Ishikawa (cell line): ENCODE measurements around the gene MYL5.

Experiments used
- CEBPB ChIP-seq: IDR thresholded peaks from 2 replicates; pipeline ENCODE4 v1.6.1; 2012
- CREB1 ChIP-seq: IDR thresholded peaks from 2 replicates; pipeline ENCODE4 v1.6.1; 2012; ENCODE audit warnings: low read depth
- EGR1 ChIP-seq: IDR thresholded peaks from 2 replicates; pipeline ENCODE4 v1.6.1; 2012
- EP300 ChIP-seq: IDR thresholded peaks from 2 replicates; pipeline ENCODE4 v1.6.1; 2012; ENCODE audit warnings: borderline replicate concordance
- FOXM1 ChIP-seq: IDR thresholded peaks from 2 replicates; pipeline ENCODE4 v1.6.1; 2012; ENCODE audit warnings: low read depth, borderline replicate concordance
- MAX ChIP-seq: IDR thresholded peaks from 2 replicates; pipeline ENCODE4 v1.6.1; 2012
- NFIC ChIP-seq: IDR thresholded peaks from 2 replicates; pipeline ENCODE4 v1.6.1; 2012
- RAD21 ChIP-seq: IDR thresholded peaks from 2 replicates; pipeline ENCODE4 v1.6.1; 2012; ENCODE audit warnings: low read depth
- TAF1 ChIP-seq: IDR thresholded peaks from 2 replicates; pipeline ENCODE4 v1.6.1; 2012; ENCODE audit warnings: low read depth, mild to moderate bottlenecking
- TCF12 ChIP-seq: IDR thresholded peaks from 2 replicates; pipeline ENCODE4 v1.6.1; 2012; ENCODE audit warnings: low read depth
- YY1 ChIP-seq: IDR thresholded peaks from 2 replicates; pipeline ENCODE4 v1.6.1; 2012; ENCODE audit warnings: low read depth
- TF ChIP-seq, protein P1 (sequence below): IDR thresholded peaks from 2 replicates; pipeline ENCODE4 v1.6.1; 2012; ENCODE audit warnings: low read depth, mild to moderate bottlenecking
- TF ChIP-seq, protein P2 (sequence below): IDR thresholded peaks from 2 replicates; pipeline ENCODE4 v1.6.1; 2012

DNA sequence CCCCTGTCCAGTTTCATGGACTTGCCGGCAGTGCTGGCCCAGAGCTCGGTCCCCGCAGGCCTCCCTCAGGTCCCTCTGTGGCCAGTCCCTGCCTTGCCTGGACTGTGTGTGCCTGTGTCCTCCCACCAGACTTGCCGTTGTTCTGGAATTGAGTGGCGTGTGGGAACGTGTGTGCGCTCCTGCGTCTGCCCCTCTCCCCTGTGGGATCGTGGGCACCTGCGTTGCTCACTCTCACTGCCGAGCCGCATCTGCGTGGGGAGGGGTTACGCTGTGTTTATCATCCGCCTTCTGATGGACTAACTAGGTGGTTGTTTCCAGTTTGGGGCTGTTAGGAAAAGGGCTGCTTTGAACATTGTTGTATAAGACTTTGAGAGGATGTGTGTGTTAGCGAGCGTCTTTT lies 52.5 kb downstream of the MYL5 start:
- TF ChIP-seq, protein P1, sequence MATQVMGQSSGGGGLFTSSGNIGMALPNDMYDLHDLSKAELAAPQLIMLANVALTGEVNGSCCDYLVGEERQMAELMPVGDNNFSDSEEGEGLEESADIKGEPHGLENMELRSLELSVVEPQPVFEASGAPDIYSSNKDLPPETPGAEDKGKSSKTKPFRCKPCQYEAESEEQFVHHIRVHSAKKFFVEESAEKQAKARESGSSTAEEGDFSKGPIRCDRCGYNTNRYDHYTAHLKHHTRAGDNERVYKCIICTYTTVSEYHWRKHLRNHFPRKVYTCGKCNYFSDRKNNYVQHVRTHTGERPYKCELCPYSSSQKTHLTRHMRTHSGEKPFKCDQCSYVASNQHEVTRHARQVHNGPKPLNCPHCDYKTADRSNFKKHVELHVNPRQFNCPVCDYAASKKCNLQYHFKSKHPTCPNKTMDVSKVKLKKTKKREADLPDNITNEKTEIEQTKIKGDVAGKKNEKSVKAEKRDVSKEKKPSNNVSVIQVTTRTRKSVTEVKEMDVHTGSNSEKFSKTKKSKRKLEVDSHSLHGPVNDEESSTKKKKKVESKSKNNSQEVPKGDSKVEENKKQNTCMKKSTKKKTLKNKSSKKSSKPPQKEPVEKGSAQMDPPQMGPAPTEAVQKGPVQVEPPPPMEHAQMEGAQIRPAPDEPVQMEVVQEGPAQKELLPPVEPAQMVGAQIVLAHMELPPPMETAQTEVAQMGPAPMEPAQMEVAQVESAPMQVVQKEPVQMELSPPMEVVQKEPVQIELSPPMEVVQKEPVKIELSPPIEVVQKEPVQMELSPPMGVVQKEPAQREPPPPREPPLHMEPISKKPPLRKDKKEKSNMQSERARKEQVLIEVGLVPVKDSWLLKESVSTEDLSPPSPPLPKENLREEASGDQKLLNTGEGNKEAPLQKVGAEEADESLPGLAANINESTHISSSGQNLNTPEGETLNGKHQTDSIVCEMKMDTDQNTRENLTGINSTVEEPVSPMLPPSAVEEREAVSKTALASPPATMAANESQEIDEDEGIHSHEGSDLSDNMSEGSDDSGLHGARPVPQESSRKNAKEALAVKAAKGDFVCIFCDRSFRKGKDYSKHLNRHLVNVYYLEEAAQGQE = no peak
- no peak for TF ChIP-seq CEBPB
- TF ChIP-seq, protein P2, sequence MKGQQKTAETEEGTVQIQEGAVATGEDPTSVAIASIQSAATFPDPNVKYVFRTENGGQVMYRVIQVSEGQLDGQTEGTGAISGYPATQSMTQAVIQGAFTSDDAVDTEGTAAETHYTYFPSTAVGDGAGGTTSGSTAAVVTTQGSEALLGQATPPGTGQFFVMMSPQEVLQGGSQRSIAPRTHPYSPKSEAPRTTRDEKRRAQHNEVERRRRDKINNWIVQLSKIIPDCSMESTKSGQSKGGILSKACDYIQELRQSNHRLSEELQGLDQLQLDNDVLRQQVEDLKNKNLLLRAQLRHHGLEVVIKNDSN = no peak
- no peak for TF ChIP-seq EGR1
- TF ChIP-seq MAX = no peak
- TF ChIP-seq RAD21 = no peak
- no peak for TF ChIP-seq EP300
- TF ChIP-seq YY1 = no peak
- TF ChIP-seq CREB1 = no peak
- no peak for TF ChIP-seq TAF1
- no peak for TF ChIP-seq TCF12
- TF ChIP-seq NFIC = no peak
- no peak for TF ChIP-seq FOXM1
